MCF 10A (cell line): ENCODE data around the gene LRRC41. TPM values are rescaled to one million over a fixed set of nuclear protein-coding genes. Genes with fewer than 3 reads are reported as not detected.

ENCODE experiments used
- BruUV-seq: library from RNA; stranded (reverse); fragments of 400-500 nt; replicated peaks from 2 replicates; lab custom pipeline; 2021; lab: Mats Ljungman, UMichigan
- CTCF ChIA-PET: fragments of 300-600 bp; sonication (Branson Sonifier 250); formaldehyde crosslinking; extraction: SDS; loops from one replicate; lab custom pipeline; 2021; ENCODE audit warnings: antibody characterized with exemption, inconsistent platforms; lab: Yijun Ruan, JAX
- POLR2A ChIA-PET: fragments of 300-600, 350-650 bp; sonication (Branson Sonifier 250); formaldehyde crosslinking; extraction: SDS; loops from one replicate; lab custom pipeline; 2020; ENCODE audit warnings: antibody characterized with exemption, inconsistent platforms; lab: Yijun Ruan, JAX
- DNase-seq: peaks from one replicate; pipeline ENCODE4 v3.0.0-alpha.2; 2018; ENCODE audit not compliant: unreplicated experiment
- H3K27ac Mint-ChIP-seq: one replicate; pipeline ENCODE4 v1.8.0; 2022; ENCODE audit warnings: mild to moderate bottlenecking, low read depth, mixed read lengths; ENCODE audit not compliant: unreplicated experiment
- H3K27me3 Mint-ChIP-seq: one replicate; pipeline ENCODE4 v1.8.0; 2022; ENCODE audit warnings: mixed read lengths; ENCODE audit not compliant: insufficient read depth, unreplicated experiment
- H3K36me3 Mint-ChIP-seq: one replicate; pipeline ENCODE4 v1.8.0; 2022; ENCODE audit warnings: mild to moderate bottlenecking, moderate library complexity, mixed read lengths; ENCODE audit not compliant: insufficient read depth, unreplicated experiment
- H3K4me1 Mint-ChIP-seq: one replicate; pipeline ENCODE4 v1.8.0; 2022; ENCODE audit warnings: mixed read lengths; ENCODE audit not compliant: insufficient read depth, unreplicated experiment
- H3K4me3 Mint-ChIP-seq: one replicate; pipeline ENCODE4 v1.8.0; 2022; ENCODE audit warnings: mild to moderate bottlenecking, moderate library complexity, mixed read lengths; ENCODE audit not compliant: unreplicated experiment
- H3K9me3 Mint-ChIP-seq: one replicate; pipeline ENCODE4 v1.8.0; 2022; ENCODE audit warnings: mixed read lengths; ENCODE audit not compliant: unreplicated experiment
- CTCF ChIP-seq: fragments of 200-600 bp; IDR thresholded peaks from one replicate; pipeline ENCODE4 v1.8.0; 2022; ENCODE audit warnings: antibody characterized with exemption, mild to moderate bottlenecking; ENCODE audit not compliant: unreplicated experiment
- intact Hi-C: fragments of 100-400 bp; cut with micrococcal nuclease; formaldehyde crosslinking; loops from 2 replicates; pipeline ENCODE4 v1.14.1; 2022
- total RNA-seq: library from RNA; stranded (reverse); gene quantifications from 2 replicates; pipeline ENCODE4 v1.2.3, GENCODE V29; 2022

Gene LRRC41
- total RNA-seq, 1 experiment from 2014 or later: 92.6 TPM

DNA sequence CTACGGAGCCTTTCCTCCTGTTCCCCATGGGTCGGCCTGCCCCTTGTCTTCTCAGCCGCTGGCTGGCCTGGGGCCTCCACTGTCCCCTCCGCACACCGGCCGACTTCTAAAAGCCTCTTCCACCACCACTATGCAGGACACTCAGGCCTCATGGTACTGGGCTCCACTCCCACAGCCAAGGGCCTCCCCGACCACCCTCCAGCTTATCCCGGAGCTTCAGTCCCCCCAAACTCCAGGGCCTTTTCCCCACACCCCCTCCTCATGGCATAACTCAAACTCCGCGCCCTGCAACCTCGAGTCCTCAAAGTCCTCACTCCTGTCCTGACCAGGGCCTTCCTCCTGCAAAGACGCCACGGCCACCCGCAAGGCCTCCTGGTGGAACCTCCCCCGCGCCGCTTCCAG is 2.0 kb downstream of the LRRC41 start:
- H3K4me3 Mint-ChIP-seq: peak overlapping the region; percentile 99
- peak; percentile 23 for DNase-seq
- H3K9me3 Mint-ChIP-seq: no peaks in the 10 kb centered on the region
- H3K27ac Mint-ChIP-seq: peak overlapping the region; percentile 100
- no peak for TF ChIP-seq CTCF
- no peaks in the 10 kb centered on the region for H3K27me3 Mint-ChIP-seq
- H3K4me1 Mint-ChIP-seq: peaks cover 28% of the 10 kb centered on the region
- CTCF ChIA-PET: interaction anchor here (0.6 to 1.1 kb wide), 3 partner anchors 39 to 82 kb away, joined by 4 to 8 read pairs (median 4); partner anchors contain the start of gene NSUN4
- no TSS peak for BruUV-seq
- peaks cover 34% of the 10 kb centered on the region for H3K36me3 Mint-ChIP-seq
- POLR2A ChIA-PET: interaction anchor here (0.7 to 2.9 kb wide), 7 partner anchors 9 to 57 kb away, joined by 3 to 8 read pairs (median 4); partner anchors contain the start of genes NSUN4 and RAD54L
- intact Hi-C loops: no loop called here

DNA sequence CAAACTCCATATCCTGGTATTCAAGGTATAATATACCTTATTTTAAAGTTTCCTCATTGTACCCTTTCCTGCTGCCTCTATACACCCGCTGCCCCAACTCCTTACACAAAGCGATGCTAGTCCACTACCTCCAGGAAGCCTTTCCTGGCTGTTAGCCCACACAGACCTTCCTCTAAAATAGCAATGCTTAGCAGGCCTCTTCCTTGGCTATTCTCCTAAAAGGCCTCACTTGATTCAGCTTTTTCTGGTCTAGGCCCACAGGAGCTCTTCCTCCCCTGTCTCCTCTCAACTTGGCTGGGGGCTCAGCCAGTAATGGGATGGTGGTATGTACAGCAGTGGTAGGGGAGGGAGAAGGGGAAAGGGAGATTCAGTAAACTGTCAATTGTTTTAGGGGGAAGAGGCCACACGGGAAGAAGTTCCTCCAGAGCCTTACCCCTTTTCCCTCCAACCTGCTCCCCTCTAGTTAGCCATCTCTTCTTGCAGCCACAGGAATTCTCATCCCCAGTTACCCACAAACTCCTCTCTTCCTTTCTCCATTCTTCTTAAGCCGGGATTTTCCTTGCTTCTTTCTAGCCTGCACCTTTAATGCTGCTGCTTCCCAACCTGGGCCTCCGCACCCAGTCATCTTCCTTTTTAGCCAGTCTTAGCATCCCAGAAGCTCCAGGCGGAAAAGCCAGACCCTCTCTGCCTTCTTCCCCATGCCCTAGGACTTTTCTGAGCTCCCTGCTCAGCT is 2.6 kb downstream of the LRRC41 start:
- no peak for DNase-seq
- H3K4me3 Mint-ChIP-seq: peak overlapping the region; percentile 99
- H3K36me3 Mint-ChIP-seq: peaks cover 34% of the 10 kb centered on the region
- intact Hi-C loops: no loop called here
- BruUV-seq: TSS peak; percentile 12
- no peak for TF ChIP-seq CTCF
- H3K27me3 Mint-ChIP-seq: no peaks in the 10 kb centered on the region
- ChIA-PET POLR2A (interaction anchor here (0.7 to 2.9 kb wide), 8 partner anchors 9 to 970 kb away, joined by 3 to 8 read pairs (median 4); partner anchors contain the start of genes NSUN4 and RAD54L), CTCF (interaction anchor here (0.6 to 1.1 kb wide), 3 partner anchors 40 to 82 kb away, joined by 4 to 8 read pairs (median 4); partner anchors contain the start of gene NSUN4)
- peak overlapping the region; percentile 100 for H3K27ac Mint-ChIP-seq
- H3K9me3 Mint-ChIP-seq: no peaks in the 10 kb centered on the region
- H3K4me1 Mint-ChIP-seq: peaks cover 28% of the 10 kb centered on the region

GRCh38 chr1:46298387-46298786 is 5.0 kb downstream of the LRRC41 start:
- Mint-ChIP-seq H3K4me1 (peaks cover 24% of the 10 kb centered on the region), H3K9me3 (no peaks in the 10 kb centered on the region), H3K36me3 (peaks cover 57% of the 10 kb centered on the region), H3K4me3 (no peak overlapping the region), H3K27me3 (no peaks in the 10 kb centered on the region), H3K27ac (peak overlapping the region; percentile 21)
- TF ChIP-seq CTCF: no peak
- intact Hi-C loops: no loop called here
- no TSS peak for BruUV-seq
- CTCF ChIA-PET: interaction anchor here (0.7 to 0.9 kb wide), 2 partner anchors 54 to 378 kb away, joined by 3 read pairs; no protein-coding TSS in a partner anchor
- POLR2A ChIA-PET: interaction anchor here (0.7 to 2.2 kb wide), 6 partner anchors 9 to 54 kb away, joined by 3 to 11 read pairs (median 3); partner anchors contain the start of gene NSUN4
- DNase-seq: no peak

DNA sequence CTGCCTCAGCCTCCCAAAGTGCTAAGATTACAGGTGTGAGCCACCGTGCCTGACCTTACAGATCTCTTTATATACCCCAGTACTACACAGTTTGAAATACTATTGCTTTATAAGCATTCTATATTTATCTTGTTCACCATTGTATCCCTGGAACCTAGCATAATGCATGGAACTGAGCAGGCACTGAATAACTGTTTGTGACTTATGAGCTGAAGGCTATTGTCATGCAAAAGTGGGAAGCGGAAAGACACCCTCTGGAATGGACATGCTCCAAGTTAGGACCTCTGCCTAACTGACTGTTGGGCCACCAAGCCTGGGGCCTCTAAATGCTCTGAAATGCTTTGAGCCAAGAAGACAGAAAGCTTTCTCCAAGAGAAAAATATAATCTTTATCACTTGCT is 8.1 kb downstream of the LRRC41 start:
- H3K27me3 Mint-ChIP-seq: no peaks in the 10 kb centered on the region
- intact Hi-C loops: no loop called here
- H3K36me3 Mint-ChIP-seq: peaks cover 74% of the 10 kb centered on the region
- H3K4me3 Mint-ChIP-seq: no peak overlapping the region
- no peaks in the 10 kb centered on the region for H3K9me3 Mint-ChIP-seq
- ChIA-PET POLR2A (interaction anchor here (1.2 to 1.5 kb wide), 2 partner anchors 8 to 9 kb away, joined by 3 to 7 read pairs; partner anchors contain the start of genes LRRC41 and UQCRH), CTCF (no interaction called here)
- no peak for DNase-seq
- no peak for TF ChIP-seq CTCF
- peaks cover 11% of the 10 kb centered on the region for H3K4me1 Mint-ChIP-seq
- no TSS peak for BruUV-seq
- no peak overlapping the region for H3K27ac Mint-ChIP-seq
